GM23338 (cell line): ENCODE data around the gene CACHD1. TPM values are rescaled to one million over a fixed set of nuclear protein-coding genes. Genes with fewer than 3 reads are reported as not detected.

Experiments used
- ATAC-seq: fragments of 200-7000 bp; cut with Tn5 transposase; 3 replicates; pipeline ENCODE4 v1.9.1; 2020
- DNase-seq: peaks from one replicate; pipeline ENCODE4 v3.0.0-alpha.2; 2015; ENCODE audit warnings: low spot score
- H2AFZ ChIP-seq: fragments of 200-600 bp; sonication (generic); 2 replicates; pipeline ENCODE4 v1.8.0; 2016; ENCODE audit warnings: antibody characterized with exemption, mild to moderate bottlenecking, moderate library complexity
- H3F3A ChIP-seq: fragments of 200-600 bp; sonication (generic); replicated peaks from 2 replicates; pipeline ENCODE4 v1.8.0; 2017; ENCODE audit warnings: antibody characterized with exemption, mixed run types, low read depth
- H3K27ac ChIP-seq: fragments of 200-600 bp; sonication (generic); 2 replicates; pipeline ENCODE4 v1.6.1; 2016; ENCODE audit warnings: low read depth
- H3K27me3 ChIP-seq: fragments of 200-600 bp; sonication (generic); 2 replicates; pipeline ENCODE4 v1.8.0; 2016; ENCODE audit warnings: mild to moderate bottlenecking, mixed run types, moderate library complexity; ENCODE audit not compliant: insufficient read depth
- H3K36me3 ChIP-seq: fragments of 200-600 bp; sonication (generic); 2 replicates; pipeline ENCODE4 v1.8.0; 2016; ENCODE audit warnings: mild to moderate bottlenecking; ENCODE audit not compliant: insufficient read depth
- H3K4me1 ChIP-seq: fragments of 200-600 bp; sonication (generic); 2 replicates; pipeline ENCODE4 v1.8.0; 2016; ENCODE audit warnings: mild to moderate bottlenecking, moderate library complexity; ENCODE audit not compliant: insufficient read depth
- H3K4me2 ChIP-seq: fragments of 200-600 bp; sonication (generic); 2 replicates; pipeline ENCODE4 v1.7.1; 2017; ENCODE audit warnings: mixed run types
- H3K4me3 ChIP-seq: fragments of 200-600 bp; sonication (generic); 2 replicates; pipeline ENCODE4 v1.6.1; 2016; ENCODE audit warnings: mixed run types
- H3K79me2 ChIP-seq: fragments of 200-600 bp; sonication (generic); replicated peaks from 2 replicates; pipeline ENCODE4 v1.8.0; 2017; ENCODE audit warnings: mild to moderate bottlenecking; ENCODE audit not compliant: insufficient read depth
- H3K9me2 ChIP-seq: fragments of 200-600 bp; sonication (generic); 2 replicates; pipeline ENCODE4 v1.8.0; 2017; ENCODE audit not compliant: insufficient read depth
- H4K20me1 ChIP-seq: fragments of 200-600 bp; sonication (generic); replicated peaks from 2 replicates; pipeline ENCODE4 v1.8.0; 2017; ENCODE audit warnings: mild to moderate bottlenecking; ENCODE audit not compliant: insufficient read depth
- H3K27ac Mint-ChIP-seq: 2 replicates; pipeline ENCODE4 v1.8.0; 2020; ENCODE audit warnings: inconsistent platforms, mild to moderate bottlenecking, moderate library complexity, mixed read lengths
- H3K27me3 Mint-ChIP-seq: 3 replicates; pipeline ENCODE4 v1.8.0; 2022; ENCODE audit warnings: low read depth, mild to moderate bottlenecking, moderate library complexity, mixed read lengths, inconsistent platforms; ENCODE audit not compliant: insufficient read depth, poor library complexity
- H3K36me3 Mint-ChIP-seq: 3 replicates; pipeline ENCODE4 v1.8.0; 2021; ENCODE audit warnings: low read depth, mild to moderate bottlenecking, inconsistent platforms, moderate library complexity, mixed read lengths
- H3K4me1 Mint-ChIP-seq: 3 replicates; pipeline ENCODE4 v1.8.0; 2020; ENCODE audit warnings: mild to moderate bottlenecking, inconsistent platforms, mixed read lengths
- H3K4me3 Mint-ChIP-seq: 3 replicates; pipeline ENCODE4 v1.8.0; 2021; ENCODE audit warnings: moderate library complexity, mild to moderate bottlenecking, inconsistent platforms, mixed read lengths
- H3K9me3 Mint-ChIP-seq: 3 replicates; pipeline ENCODE4 v1.8.0; 2020; ENCODE audit warnings: moderate library complexity, mild to moderate bottlenecking, inconsistent platforms, mixed read lengths
- CREB1 ChIP-seq: fragments of 250-450 bp; sonication (Bioruptor Pico); IDR thresholded peaks from 2 replicates; pipeline ENCODE4 v1.5.0; 2020; ENCODE audit warnings: low read depth, mild to moderate bottlenecking, moderate library complexity
- CTCF ChIP-seq, 2 experiments: fragments of 200-600 bp in 1 of 2; sonication (generic) in 1 of 2; conservative IDR thresholded peaks; 2 replicates each; pipeline versions ENCODE4 v1.5.1 to v1.6.1; 2016 to 2017; ENCODE audit warnings: antibody characterized with exemption in 2 of 2, low read depth in 2 of 2, mild to moderate bottlenecking in 2 of 2, moderate library complexity in 1 of 2
- ETS1 ChIP-seq: IDR thresholded peaks from 2 replicates; pipeline ENCODE4 v1.6.1; 2016; ENCODE audit warnings: antibody characterized with exemption
- EZH2 ChIP-seq: fragments of 200-600 bp; sonication (generic); IDR thresholded peaks from one replicate; pipeline ENCODE4 v1.8.0; 2017; ENCODE audit warnings: antibody characterized with exemption, mild to moderate bottlenecking, low read depth; ENCODE audit not compliant: unreplicated experiment
- JUNB ChIP-seq: IDR thresholded peaks from one replicate; pipeline ENCODE4 v1.6.1; 2016; ENCODE audit warnings: antibody characterized with exemption; ENCODE audit not compliant: unreplicated experiment
- NANOG ChIP-seq: IDR thresholded peaks from 2 replicates; pipeline ENCODE4 v1.6.1; 2016; ENCODE audit warnings: antibody characterized with exemption, borderline replicate concordance
- REST ChIP-seq: IDR thresholded peaks from one replicate; pipeline ENCODE4 v1.6.1; 2018; ENCODE audit warnings: antibody characterized with exemption; ENCODE audit not compliant: unreplicated experiment
- STAT1 ChIP-seq: IDR thresholded peaks from one replicate; pipeline ENCODE4 v1.6.1; 2016; ENCODE audit warnings: antibody characterized with exemption; ENCODE audit not compliant: unreplicated experiment
- ZNF114 ChIP-seq: fragments of 250-450 bp; sonication (Bioruptor Pico); IDR thresholded peaks from 2 replicates; pipeline ENCODE4 v1.5.0; 2020; ENCODE audit warnings: mild to moderate bottlenecking, moderate library complexity
- ZNF331 ChIP-seq: fragments of 250-450 bp; sonication (Bioruptor Pico); IDR thresholded peaks from 2 replicates; pipeline ENCODE4 v1.5.0; 2020; ENCODE audit warnings: low read depth, mild to moderate bottlenecking, moderate library complexity
- polyA plus RNA-seq: library from polyadenylated mRNA; unstranded; fragments of >200 nt; fragmentation: Nextera tagmentation; extraction: Ambion mirVana; gene quantifications from 2 replicates; pipeline ENCODE4 v1.2.1, GENCODE V29; 2016
- total RNA-seq: library from RNA; depleted of rRNA; stranded (reverse); fragments of >200 nt; shearing (Covaris generic); gene quantifications from 2 replicates; pipeline ENCODE4 v1.2.3, GENCODE V29; 2014

Gene CACHD1
- total and polyA plus RNA-seq, 2 experiments from 2014 or later, result 12.6 to 43.7 TPM

- no peak for TF ChIP-seq ETS1
- TF ChIP-seq CTCF (conservative IDR thresholded peaks at IDR 0.05; ENCODE audit: low read depth in 2 of 2), result no peak
- TF ChIP-seq ZNF331 (CRISPR knock-in tag), result no peak
These were observed 242.1 kb downstream of the CACHD1 start (continued) for GRCh38 chr1:64712049-64712448.

- Histone ChIP-seq H4K20me1 (no peaks in the 10 kb centered on the region), H3K4me2 (no peak overlapping the region), H3K36me3 (no peaks in the 10 kb centered on the region), H3K4me1 (peaks cover 8% of the 10 kb centered on the region; the same call in 1 of the 2 replicates), H3K79me2 (no peaks in the 10 kb centered on the region), H3K27ac (no peak overlapping the region), H3K27me3 (no peaks in the 10 kb centered on the region), H3F3A (no peaks in the 10 kb centered on the region), H2AFZ (no peak overlapping the region), H3K4me3 (no peak overlapping the region), H3K9me2 (peaks cover 3% of the 10 kb centered on the region; the same call in 1 of the 2 replicates)
- Mint-ChIP-seq H3K4me3 (no peak overlapping the region), H3K4me1 (peaks cover 8% of the 10 kb centered on the region), H3K27me3 (no peaks in the 10 kb centered on the region), H3K9me3 (peaks cover 9% of the 10 kb centered on the region), H3K36me3 (peaks cover 3% of the 10 kb centered on the region; the same call in 1 of the 3 replicates), H3K27ac (no peak overlapping the region)
- DNase-seq (no peak), ATAC-seq (no peak)
- TF ChIP-seq REST, result no peak
- TF ChIP-seq NANOG, result no peak
- TF ChIP-seq ZNF331 (CRISPR knock-in tag), result no peak
- no peak for TF ChIP-seq ETS1
- no peak for TF ChIP-seq CTCF (conservative IDR thresholded peaks at IDR 0.05; ENCODE audit: low read depth in 2 of 2)
- no peak for TF ChIP-seq STAT1
- no peak for TF ChIP-seq JUNB
- TF ChIP-seq EZH2, result no peak
- TF ChIP-seq CREB1, result no peak
- TF ChIP-seq ZNF114 (CRISPR knock-in tag), result no peak
These were observed 245.3 kb downstream of the CACHD1 start for GRCh38 chr1:64715186-64715585.
